Stimulated activated CD4-positive, alpha-beta T cell treated with anti-CD3 and anti-CD28 coated beads, Interleukin-1b, Interleukin-23, amount 100 ng/mL, for 48 hours (primary cell): ENCODE measurements around the gene TSPAN9.

Experiments
- DNase-seq: peaks from one replicate; pipeline ENCODE4 v3.0.0-alpha.2; 2020

Gene TSPAN9

GRCh38 chr12:3261782-3262359, 184.7 kb downstream of the TSPAN9 start:
- no peak for DNase-seq

GRCh38 chr12:3262470-3262869, 185.3 kb downstream of the TSPAN9 start:
- no peak for DNase-seq

GRCh38 chr12:3263282-3263681, 186.1 kb downstream of the TSPAN9 start:
- DNase-seq = no peak

- no peak for DNase-seq
Measured at GRCh38 chr12:3263939-3264922, 187.1 kb downstream of the TSPAN9 start.

GRCh38 chr12:3265406-3265805, 188.2 kb downstream of the TSPAN9 start:
- DNase-seq = no peak

- DNase-seq = no peak
Measured at GRCh38 chr12:3266638-3267037, 189.5 kb downstream of the TSPAN9 start.

GRCh38 chr12:3267690-3268089, 190.5 kb downstream of the TSPAN9 start:
- no peak for DNase-seq

- DNase-seq = no peak
Measured at GRCh38 chr12:3269594-3269993, 192.4 kb downstream of the TSPAN9 start.

GRCh38 chr12:3271146-3271545, 194.0 kb downstream of the TSPAN9 start:
- DNase-seq = no peak

- DNase-seq = no peak
Measured at GRCh38 chr12:3271639-3272038, 194.5 kb downstream of the TSPAN9 start.

- no peak for DNase-seq
Measured at GRCh38 chr12:3272958-3273357, 195.8 kb downstream of the TSPAN9 start.

- no peak for DNase-seq
Measured at GRCh38 chr12:3273409-3273853, 196.3 kb downstream of the TSPAN9 start.

GRCh38 chr12:3274664-3275063, 197.5 kb downstream of the TSPAN9 start:
- DNase-seq = no peak

GRCh38 chr12:3275171-3276041, 198.2 kb downstream of the TSPAN9 start:
- DNase-seq = peak; percentile 67

GRCh38 chr12:3276226-3276625, 199.0 kb downstream of the TSPAN9 start:
- no peak for DNase-seq

GRCh38 chr12:3277306-3277943, 200.2 kb downstream of the TSPAN9 start:
- DNase-seq = no peak

- DNase-seq = no peak
Measured at GRCh38 chr12:3278681-3279414, 201.7 kb downstream of the TSPAN9 start.

GRCh38 chr12:3279415-3279780, 202.2 kb downstream of the TSPAN9 start:
- no peak for DNase-seq

GRCh38 chr12:3279832-3280231, 202.7 kb downstream of the TSPAN9 start:
- DNase-seq = no peak

- DNase-seq = no peak
Measured at GRCh38 chr12:3280967-3281366, 203.8 kb downstream of the TSPAN9 start.

GRCh38 chr12:3281588-3282383, 204.6 kb downstream of the TSPAN9 start:
- no peak for DNase-seq
